Measurements from ENCODE around the gene KANK2.
"Not testable (repeated sequence)": the region's sequence is repeated elsewhere in the genome, so short reads cannot be mapped to it uniquely, and the experiment has no call there.

KANK2 gene

DNA sequence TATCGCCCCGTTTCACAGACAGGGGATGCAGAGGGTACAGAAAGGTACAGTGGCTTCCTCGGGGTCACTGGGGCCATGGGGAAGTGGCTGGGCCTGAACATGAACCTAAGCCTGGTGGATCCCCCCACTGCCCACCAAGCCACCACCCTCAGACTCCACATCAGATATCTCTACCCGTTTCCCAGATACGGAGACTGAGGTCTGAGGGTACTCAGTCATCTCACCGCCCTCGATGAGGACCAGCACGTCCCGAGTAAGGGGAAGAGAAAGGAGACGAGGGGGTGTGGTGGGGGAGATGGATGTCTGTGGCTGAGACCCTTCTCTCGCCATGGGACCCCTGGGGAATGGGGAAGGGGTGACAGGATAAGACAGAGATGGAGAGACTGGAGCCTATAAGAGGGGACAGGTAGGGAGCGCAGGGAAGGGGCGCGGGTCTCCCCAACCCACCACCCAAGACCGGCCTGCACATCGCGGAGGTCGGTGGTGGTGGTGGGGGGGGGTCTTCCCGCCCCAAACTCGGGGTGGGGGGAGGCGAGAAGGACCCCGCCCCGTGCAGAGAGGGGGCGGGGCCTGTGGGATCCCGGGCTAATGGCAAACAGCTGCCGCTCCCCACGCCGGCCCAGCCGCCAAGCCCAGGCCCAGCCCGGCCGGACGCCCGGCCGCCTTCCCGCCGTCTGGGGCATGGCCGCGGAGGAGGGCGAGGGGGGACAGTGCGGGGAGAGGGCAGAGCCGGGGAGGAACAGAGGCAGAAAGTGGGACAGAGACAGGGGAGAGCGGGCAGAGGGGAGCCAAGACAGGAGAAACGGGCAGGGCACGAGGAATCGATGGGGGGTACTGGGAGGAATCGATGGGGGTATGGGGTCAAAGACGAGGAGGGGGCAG, 698 bp downstream of the KANK2 start:
- no peak for DNase-seq (ENCODE audit: low read depth)

DNA sequence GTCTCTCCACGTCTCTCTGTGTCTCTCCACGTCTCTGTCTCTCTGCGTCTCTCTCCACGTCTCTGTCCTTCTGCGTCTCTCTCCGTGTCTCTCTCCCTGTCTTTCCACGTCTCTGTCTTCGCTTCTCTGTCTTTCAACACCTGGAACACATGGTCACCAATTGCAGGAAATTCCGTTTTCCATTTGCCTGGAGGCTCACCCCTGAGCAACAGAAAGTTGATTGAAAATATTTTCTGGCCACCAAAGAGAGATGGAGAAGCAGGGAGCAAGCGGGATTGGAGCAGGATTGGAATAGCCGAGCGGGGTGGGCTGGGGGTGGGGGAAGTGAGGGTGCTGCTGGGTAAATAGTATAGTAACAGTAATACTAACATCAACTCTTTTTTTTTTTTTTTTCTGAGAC, 1.7 kb downstream of the KANK2 start:
- no peak for DNase-seq (ENCODE audit: low read depth)

DNA sequence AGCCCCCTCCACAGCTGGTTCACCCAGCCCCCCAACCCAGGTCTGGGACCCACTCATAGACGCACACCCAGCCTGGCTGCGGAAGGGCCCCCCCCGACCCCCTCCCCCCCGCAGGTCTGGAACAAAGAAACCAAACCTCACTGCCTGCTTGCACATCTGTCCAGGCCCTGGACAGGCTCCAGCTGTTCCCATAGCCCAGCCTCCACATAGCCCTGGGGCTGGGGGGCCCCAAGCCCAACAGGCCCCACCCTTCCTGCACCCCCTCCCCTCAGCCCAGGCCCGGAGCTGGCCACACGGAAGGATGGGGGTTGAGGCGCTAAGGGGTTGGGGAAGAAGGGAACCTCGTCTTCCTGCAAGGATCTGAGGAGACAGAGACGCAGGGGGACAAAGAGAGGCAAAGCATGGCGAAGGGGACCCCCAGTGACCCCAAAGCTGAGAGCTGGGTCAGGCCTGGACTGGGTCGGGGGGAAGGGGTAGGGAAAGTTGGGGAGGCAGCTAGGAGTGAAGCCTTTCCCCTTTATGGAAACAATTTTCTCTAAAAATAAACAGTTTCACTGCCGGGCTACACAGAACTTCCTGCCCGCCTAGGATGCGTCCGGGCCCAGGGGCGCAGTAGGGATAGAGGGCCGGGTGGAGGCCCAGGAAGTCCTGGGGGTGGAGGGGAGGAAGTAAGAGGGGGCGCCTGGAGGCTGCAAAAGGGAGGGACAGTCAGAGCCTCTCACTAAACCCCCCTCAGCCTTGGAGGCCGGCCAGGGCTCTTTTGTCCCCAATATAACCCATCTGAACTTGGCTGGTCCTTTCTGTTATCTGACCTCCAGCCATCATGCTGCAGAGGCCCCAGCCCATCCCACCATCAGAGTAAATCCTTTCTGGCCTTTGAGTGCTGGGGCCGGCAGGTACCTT, 2.4 kb downstream of the KANK2 start:
- no peak for DNase-seq (ENCODE audit: low read depth)

DNA sequence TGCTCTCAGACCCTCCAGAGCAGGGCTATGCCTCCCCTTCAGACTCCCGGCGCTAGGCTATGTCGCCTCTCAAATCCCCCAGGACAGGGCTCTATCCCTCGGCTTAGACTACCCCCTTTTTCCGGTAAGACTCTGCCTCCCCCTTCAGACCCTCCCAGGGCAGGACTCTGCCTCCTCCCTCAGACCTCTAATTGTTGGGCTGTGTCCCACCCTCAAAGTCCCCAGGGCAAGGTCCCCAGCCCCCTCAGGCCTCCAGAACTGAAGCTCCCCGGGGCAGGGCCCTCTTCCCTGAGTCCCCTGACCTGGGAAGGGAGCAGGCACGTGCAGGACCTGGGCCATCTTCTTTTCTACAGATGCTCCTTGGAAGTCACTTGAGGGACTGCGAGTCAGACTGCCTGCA, 3.2 kb downstream of the KANK2 start:
- no peak for DNase-seq (ENCODE audit: low read depth)

DNA sequence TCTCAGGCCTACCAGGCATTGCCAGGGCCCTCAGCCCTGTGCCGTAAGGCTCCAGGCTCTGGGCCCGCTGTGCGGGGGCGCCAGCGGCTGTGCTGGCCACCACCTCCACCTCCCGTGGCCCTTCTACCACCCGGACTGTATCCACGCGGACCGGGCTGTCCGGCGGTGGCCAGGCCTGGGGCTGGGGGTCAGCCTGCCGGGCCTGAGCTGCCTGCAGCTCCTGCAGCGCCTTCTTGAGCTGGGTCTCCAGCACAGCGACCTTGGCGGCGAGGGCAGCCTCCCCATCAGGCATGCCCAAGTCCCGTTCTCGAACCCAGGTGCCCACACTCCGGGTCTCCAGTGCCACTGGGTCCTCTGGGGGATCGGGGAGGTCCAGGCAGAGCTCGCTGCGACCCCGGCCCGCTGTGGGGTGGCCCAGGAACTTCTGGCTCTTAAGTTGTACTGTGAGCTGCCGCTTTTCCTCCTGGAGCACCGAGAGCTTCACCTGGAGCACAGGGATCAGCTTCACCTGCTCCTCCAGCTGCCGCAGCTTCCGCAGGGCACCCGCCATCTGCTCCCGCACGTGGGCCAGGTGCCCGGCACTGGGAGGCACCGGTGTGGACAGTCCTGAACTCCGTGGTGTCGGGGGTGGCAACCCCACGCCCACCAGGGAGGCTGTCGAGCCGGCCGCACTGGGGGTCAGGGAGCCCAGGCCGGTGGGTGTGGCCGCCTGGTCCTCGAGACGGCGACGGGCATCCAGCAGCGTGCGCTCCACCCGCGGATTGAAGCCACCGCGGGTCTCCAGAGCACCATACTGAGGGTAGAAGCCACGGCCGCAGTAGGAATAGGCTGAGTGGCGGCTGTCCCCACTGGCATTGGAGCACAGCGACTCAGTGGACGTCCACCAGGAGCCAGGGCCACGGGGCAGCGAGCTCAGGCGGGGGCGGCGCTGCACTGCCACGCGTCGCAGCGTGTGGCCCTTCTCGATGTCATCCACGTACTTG, 4.1 kb downstream of the KANK2 start:
- no peak for DNase-seq (ENCODE audit: low read depth)

DNA sequence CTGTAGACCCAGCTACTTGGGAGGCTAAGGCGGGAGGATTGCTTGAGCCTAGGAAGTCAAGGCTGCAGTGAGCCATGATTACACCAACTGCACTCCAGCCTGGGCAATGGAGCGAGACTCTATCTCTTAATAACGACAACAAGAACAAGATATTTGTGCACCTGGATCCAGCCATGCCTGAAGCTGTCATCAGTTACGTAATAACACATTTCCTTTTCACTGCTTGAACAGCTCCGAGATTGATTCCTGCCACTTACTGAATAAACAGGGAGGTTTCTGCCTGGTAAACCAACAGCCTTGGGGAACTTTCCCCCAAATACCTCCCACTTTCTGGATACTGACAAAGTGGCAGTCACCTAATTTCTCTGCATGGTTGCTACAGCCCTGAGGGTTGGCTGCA, 5.4 kb downstream of the KANK2 start:
- no peak for DNase-seq (ENCODE audit: low read depth)

DNA sequence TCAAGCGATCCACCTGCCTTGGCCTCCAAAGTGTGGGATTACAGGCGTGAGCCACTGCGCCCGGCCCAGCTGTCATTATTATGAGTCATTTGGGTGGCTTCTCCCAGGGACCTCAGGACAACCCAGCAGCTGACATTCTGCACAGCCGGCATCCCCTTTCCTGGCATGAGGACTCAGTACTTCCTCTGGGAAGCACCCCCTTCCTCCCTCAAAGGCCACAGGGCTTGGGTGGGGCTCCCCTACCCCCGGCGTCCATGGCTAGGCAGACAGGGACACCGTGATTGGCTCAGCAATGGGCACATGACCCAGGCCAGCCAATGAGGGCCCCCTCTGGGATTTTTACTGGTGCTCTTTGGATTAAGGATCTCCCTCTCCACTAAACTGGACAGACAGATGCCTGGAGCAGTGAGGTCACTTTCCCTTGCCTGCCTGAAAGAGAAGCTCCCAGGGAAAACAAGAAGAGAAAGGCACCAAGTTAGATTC, 6.0 kb downstream of the KANK2 start:
- DNase-seq (ENCODE audit: low read depth) = peak; percentile 76

DNA sequence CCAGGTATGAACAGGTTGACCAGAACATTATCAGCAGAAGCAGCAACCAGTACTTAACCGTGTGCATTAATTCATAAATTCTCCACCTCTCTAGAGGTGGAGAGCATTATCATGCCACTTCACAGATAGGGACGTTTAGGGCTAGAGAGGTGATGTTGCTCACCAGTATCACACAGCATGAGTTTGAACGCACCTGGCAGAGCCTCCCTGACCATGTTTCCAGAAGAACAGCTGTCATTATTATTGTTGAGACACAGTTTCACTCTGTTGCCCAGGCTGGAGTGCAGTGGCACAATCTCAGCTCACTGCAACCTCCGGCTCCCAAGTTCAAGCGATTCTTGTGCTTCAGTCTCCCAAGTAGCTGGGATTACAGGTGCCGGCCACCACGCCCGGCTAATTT, 6.8 kb downstream of the KANK2 start:
- no peak for DNase-seq (ENCODE audit: low read depth)

DNA sequence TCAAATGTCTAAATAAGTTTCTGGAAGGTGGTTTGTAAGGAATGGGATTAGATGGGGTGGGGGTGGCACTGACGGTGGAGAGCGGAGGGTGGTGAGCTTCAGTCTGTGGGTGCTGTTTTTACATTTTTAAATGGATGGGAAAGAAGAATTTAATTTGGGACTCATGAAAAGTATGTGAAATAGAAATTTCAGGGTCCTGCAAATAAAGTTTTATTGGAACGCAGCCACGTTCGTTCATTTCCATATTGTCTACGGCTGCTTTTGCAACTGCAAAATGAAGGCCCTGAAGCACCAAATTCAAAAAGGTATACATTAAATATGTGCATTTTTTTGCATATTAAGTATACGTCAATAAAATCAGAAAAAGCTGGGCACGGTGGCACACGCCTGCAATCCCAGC, 9.9 kb downstream of the KANK2 start:
- DNase-seq (ENCODE audit: low read depth) = no peak

DNA sequence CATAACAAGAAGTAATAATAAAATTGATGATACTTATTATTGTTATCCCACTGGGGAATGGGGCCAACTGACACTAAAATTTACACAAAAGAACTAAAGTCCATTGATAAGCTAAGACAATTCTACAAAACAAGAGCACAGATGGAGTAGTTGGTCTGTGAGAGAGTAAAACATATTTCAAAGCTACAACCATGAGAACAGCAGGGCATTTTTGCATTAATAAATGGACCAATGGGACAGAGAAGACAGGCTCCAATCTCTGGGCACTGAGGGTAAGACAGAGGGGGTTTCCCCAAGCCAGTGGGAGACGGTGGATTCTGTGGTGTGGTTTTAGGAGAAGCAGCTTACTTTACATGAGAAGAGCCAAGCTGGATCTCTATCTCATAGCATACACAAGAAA, 14.4 kb downstream of the KANK2 start:
- no peak for DNase-seq (ENCODE audit: low read depth)

DNA sequence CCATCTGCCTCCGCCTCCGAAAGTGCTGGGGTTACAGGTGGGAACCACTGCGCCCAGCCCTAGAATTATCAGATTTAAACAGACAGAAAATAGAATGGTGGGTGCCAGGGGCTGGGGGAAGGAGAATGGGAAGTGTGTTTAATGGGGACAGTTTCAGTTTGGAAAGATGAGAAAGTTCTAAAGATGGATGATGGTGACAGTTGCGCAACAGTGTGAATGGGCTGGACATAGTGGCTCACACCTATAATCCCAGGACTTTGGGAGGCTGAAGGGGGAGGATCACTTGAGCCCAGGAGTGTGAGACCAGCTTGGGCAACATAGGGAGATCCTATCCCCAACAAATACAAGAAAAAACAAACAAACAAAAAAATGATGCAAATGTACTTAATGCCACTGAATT, 15.9 kb downstream of the KANK2 start:
- DNase-seq (ENCODE audit: low read depth) = no peak

DNA sequence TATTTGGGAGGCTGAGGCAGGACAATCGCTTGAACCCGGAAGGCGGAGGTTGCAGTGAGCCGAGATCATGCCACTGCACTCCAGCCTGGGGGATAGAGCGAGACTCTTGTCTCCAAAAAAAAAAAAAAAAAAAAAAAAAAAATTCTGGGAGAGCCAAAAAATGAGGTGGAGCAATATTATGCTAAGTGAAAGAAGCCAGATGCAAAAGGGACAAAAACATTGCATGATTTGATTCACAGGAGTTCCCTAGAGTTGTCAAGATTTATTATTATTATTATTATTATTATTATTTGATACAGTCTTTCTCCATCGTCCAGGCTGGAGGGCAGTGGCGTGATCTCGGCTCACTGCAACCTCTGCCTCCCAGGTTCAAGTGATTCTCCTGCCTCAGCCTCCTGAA, 16.4 kb downstream of the KANK2 start:
- not testable (repeated sequence) for DNase-seq (ENCODE audit: low read depth)

DNA sequence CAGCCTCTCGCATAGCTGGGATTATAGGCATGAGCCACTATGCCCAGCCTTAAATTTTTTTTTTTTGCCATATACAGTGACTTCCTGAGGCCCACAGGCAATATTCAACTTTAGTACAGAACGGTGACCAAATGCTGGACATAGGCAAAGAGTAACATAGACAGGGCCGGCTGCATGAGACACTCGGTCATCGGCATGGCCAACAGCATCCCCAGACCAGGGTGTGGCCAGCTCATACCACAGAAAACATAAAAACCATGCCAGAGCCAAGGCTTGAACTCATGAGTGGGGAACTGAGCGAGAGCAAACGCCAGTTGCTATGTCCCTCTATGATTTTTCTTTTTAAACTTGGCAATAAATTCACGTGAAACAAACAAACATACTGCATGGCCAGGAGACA, 17.0 kb downstream of the KANK2 start:
- DNase-seq (ENCODE audit: low read depth) = no peak

DNA sequence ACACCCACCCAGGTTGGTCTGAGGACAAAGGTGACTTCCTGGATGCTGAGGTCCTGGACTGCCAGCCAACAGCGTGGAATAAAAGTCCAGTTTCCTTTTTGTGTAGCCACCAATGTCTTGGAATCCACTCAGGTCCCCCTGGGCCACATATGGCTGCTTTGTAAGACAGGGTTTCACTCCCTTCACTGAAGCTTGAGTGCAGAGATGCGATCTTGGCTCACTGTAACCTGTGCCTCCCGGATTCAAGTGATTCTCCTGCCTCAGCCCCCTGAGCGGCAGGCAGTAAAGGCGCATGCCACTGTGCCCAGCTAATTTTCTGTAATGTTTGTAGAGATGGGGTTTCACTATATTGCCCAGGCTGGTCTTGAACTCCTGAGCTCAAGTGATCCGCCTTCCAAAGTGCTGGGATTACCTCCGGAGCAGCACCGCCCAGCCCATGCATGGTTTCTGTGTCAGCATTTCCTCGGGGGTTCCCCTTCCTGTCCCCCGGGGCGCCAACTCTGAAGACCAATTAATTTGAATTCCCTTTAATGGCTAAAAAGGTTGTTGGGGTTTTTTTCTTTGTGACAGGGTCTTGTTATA, 17.5 kb downstream of the KANK2 start:
- no peak for DNase-seq (ENCODE audit: low read depth)

DNA sequence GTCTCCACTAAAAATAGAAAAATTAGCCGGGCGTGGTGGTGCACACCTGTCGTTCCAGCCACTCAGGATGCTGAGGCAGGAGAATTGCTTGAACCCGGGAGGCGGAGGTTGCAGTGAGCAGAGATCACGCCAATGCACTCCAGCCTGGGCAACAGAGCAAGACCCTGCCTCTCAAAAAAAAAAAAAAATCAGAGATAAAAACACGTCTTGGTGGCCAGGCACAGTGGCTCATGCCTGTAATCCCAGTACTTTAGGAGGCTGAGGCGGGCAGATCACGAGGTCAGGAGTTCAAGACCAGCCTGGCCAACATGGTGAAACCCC, 18.2 kb downstream of the KANK2 start:
- DNase-seq (ENCODE audit: low read depth) = not testable (repeated sequence)

DNA sequence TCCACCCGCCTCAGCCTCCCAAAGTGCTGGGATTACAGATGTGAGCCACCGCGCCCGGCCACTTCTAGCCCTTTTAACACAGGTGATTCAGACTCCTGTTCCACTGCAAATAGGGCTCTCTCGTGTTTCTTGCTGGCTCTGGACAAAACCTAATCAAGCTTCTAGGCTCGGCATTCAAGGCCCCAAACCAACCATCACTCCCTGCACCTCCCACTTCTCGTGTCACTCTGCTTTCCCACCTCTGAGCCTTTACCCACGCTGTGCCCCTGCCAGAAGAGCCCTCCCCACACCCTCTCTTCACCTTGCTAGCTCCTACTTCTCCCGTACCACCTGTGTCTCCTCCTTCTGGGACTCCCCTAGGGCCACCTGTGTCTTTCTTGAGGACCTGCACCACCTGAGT, 19.8 kb downstream of the KANK2 start:
- no peak for DNase-seq (ENCODE audit: low read depth)

DNA sequence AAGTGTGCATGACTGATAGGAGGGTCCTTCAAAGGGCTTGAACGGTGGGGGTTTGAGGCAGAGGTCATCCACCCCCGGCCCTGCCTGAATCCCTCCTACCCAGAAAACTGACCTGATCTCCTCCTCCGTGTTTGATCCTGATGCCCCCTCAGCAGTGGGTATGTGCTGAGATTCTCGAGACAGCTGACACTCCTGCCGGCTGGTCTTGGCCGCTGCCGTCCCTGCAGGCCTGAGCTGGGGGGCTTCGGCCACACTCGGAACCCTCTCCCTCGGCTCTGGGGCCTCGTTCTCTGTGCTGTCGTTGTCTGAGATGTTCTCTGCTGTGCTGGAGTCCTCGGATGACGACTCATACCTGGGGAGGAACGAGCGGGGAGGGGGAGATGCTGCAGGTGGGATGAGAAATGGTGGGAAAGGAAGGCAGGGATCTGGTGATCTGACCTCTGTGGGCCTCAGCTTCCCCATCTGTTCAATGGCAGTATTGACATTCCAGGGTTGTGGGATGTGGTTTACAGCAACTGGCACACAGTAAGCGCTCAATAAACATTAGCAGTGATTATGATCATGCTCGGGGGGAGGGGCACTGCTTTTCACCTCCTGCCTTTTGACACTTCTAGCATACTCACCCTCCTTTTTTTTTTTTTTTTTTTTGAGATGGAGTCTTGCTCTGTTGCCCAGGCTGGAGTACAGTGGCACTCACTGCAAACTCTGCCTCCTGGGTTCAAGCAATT, 20.7 kb downstream of the KANK2 start:
- no peak for DNase-seq (ENCODE audit: low read depth)

DNA sequence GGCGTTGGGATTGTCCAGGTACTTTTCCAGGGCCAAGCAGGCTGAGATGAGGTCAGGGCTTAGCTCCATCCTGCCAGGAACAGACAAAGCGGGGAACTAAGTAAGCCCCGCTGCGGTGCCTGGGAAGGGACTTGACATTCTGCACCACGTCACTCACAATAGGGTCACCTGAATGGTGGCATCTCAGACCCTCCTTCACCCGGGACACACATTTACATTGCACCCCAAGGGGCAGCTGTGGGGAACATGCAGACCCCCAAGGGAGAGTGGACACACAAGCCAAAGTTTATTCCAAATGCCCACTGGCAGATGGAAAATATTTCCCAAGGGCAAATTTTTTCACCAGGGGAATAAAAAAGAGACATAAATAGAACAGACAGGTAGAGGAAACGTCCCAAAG, 21.4 kb downstream of the KANK2 start:
- DNase-seq (ENCODE audit: low read depth) = no peak

DNA sequence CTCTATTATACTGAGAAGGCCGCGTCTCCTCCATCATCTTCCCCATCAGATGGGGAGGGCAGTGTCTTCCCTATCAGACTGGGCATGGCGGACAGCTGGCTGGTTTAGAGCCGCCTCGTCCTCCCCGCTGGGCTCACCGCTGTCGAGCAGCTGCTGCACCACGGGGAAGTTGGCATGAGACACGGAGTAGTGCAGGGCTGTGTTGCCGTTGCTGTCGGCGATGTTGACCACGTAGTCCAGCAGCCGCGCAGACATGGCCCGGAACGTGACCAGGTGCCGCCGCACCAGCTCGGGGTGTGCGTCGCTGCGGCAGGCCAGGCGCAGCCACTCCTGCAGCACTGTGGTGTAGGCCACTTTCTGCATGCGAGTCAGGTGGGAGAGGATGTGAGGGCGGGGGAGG, 23.0 kb downstream of the KANK2 start:
- DNase-seq (ENCODE audit: low read depth) = no peak

DNA sequence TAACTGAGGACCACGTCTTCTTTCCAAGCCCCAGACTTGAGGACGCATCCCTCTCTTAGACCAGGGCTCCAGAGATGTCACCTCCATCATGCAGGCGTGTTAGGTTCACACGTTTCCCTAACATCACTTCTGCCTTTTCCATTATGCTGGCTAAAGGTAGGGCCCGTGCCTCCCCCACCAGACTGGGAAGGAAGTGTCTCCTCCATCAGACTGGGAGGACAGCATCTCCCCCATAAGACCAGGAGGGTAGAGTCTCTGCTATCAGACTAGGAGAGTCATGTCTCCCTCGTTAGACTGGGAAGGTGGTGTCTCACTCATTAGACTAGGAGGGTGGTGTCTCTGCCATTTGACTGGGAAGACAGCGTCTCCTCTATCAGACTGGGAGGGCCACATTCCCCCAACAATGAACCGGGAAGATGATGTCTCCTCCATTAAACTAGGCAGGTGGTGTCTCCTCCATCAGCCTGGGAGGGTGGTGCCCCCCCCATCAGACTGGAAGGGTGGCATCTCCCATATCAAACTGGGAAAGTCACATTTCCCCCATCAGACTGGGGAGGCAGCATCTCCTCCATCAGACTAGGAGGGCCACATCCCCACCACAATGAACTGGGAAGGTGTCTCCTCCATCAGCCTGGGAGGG, 23.7 kb downstream of the KANK2 start:
- no peak for DNase-seq (ENCODE audit: low read depth)

All from fibroblast of gingiva (primary cell).